GM21367 (cell line): ENCODE measurements around the gene GNLY.
A peak's percentile ranks its signal among the peaks of the same experiment; 100 is the strongest.

Experiments used
- ATAC-seq: cut with Tn5 transposase; IDR thresholded peaks from one replicate; pipeline ENCODE4 v1.9.1; 2021; ENCODE audit not compliant: unreplicated experiment

Gene GNLY

DNA sequence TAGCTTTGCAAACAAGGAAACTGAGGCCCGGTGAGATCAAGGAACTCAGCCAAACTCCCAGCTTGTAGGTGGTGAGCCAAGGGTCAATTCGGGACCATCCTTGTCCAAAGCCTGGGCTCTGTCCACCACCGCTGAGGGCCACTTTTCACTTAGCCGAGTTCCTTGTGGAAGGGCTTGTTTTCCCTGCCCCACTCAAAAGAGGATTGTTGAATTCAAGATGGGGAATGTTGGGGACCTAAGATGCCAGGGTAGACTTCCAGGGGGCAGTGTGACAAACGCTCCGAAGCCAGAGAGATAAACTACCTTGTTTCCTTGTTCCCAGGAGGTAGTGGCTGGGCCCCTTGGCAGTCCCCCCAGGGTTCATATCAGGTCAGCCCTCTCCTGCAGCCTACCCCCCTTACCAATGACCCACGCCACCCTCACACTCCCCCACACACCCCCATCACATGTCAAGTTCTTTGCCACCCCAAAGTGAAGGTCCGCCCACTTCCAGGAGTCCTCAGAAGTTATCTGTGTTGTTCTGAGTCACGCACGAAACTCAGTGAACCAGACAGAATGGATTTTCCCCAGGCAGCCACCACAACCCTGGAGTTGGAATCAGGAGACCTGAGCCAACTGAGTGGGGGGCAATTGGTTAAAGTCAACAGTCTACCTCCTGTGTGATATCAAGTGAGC is 49.3 kb downstream of the GNLY start:
- no peak for ATAC-seq

DNA sequence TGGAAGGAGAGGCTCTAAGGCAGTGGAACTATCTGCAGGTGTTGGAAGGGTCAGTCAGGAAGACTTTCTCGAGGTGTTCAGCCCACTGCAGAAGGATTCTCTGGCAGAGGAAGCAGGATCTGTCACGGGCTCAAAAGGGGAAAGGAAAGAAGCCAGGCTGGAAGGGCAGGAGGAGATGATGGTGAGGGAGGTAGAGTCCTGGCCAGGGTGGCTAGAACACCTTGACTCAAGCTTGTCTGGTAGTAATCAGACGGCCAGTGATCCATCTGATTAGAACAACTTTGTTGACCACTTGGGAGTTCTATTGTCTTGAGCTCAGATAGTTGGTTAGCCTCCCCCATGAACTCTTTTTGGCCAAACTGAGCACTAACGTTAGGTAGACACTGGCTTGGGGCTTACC is 49.9 kb downstream of the GNLY start:
- no peak for ATAC-seq

DNA sequence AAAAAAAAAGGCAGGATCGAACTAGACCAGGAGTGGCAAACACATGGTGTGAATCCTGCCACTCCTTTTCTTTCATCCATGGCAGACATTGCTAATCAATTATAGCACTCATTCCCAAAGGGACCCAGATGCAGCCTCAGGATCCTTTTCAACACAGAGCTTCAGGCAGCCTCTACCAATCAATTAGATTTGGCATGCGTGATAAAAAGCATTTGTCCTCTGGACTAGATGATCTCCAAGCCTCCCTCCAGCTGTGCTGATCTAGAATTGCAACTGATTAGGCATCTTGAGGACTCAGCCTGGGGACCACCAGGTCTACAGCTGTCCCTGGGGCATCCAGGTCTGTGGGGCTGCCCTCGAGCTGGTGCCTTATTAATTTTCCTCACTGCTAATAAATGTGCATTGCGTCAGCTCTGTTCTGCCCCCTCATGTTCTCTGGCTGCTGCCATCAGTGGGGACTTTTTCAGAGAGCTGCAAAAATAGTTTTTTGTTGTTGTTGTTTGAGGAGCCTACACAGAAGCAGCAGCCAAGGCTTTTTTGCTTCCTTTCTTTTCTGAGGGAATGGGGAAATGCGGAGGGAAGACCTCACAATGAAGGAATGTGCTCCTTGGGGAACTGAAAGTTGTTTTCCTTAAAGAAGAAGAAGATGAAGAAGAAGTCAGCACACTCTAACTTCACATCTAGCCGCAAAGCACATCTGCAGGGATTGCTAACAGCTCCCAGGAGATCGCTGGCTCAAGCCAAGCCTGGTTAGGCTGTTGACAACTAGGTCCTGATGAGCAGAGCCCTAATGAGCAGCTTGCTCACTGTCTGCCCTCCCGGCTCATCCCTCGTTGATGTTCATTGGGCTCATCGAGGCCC is 50.8 kb downstream of the GNLY start:
- no peak for ATAC-seq

DNA sequence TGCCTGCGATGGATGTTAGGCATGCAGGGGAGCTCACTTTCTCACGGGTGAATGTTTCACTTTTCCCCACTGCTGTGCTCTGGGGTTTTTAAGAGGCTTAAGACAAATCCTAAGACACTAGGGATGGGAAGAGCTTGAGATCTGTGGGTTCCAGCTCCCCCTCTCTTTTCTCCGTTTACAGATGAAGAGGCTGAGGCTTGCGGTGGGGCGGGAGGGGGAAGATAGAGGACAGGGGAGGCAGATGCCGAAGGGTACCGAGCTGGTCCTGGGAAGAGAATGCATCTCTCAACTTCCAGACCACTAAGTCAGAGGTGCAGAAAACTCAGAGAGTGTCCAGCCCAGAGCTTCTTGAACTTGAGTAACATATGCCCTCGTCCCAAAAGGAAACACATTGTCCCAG is 51.5 kb downstream of the GNLY start:
- ATAC-seq, result no peak

DNA sequence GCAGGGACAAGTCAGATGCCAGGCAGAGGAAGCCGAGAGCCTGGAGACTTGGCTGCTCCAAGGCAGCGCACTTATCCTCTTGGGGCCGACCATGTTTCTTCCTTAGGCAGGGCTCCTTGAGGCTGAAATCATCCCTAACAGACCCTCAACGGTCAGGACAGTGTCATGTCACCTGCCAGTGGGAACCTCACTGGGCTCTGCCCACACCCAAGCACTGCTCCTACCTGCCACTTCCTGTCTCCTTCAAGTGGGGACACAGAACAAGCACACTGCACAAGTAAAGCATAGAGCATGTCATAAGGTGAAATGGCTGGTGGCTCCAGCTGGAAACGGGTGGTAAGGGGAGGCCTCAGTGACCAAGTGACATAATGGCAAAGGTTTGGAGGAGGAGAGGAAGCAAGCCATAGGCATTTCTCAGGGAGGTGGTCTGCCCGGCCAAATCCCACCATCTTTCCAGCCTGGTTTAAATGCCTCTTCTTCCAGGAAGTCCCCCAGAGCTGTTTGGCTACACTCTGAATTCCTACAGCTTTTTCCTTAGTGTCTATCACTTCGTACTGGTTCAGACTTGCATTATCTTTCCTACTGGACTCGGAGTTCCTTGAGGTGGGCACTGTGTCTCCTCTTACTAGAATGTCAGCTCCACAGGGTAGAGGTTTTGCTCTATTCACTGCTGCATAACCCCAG is 52.3 kb downstream of the GNLY start:
- ATAC-seq, result no peak

DNA sequence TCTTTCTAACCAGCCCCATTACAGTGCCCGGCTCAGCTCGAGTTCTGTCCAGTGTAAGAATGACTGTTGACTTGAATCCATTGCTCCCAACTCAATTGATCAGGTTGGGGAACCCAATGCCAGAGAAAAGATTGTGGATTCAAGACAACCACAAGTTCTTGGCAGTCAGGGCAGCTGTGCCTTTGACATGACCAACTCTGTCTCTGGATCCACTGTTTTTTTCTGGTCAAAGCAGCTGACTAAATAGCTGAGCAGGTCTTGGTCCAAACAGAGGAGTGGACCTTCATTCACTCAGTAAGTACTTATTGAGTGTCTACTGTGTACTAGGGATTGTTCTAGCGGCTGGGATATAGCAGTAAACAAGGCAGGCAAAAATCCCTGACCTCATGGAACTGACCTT is 53.3 kb downstream of the GNLY start:
- ATAC-seq, result no peak

DNA sequence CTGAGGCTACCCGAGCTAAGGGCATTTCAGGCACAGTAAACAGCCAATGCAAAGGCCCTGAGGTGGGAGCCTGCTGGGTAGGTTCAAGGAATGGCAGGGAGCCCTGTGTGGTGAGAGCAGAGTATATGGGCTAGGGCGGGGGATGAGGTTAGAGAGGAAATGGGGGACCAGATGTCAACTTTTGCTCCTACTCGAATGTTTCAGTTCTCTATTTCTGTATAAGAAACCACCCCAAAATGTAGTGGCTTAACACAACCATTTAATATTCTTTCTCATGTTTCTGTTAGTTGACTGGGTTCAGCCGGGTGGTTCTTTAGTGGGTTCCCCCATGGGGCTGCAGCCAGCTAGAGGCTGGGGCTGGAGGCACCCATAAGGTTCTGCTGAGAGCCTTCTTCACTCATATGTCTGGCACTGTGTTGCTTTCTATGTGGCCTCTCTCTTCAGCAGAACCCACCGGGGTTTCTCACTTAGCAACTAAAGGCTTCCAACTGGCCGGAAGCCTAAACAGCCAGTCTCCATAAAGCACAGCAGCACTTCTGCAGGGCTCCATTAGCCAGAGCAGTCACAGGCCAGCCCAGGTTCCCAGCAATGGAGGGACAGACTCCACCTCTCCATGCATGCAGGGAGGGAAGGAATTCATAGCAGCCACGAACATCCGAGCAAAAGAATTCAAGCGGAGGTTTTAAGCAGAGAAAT is 54.0 kb downstream of the GNLY start:
- peak; percentile 76 for ATAC-seq
